Measurements from ENCODE around the gene TEX9.
A peak's percentile ranks its signal among the peaks of the same experiment; 100 is the strongest.
"Not testable (repeated sequence)": the region's sequence is repeated elsewhere in the genome, so short reads cannot be mapped to it uniquely, and the experiment has no call there.

Gene TEX9

DNA sequence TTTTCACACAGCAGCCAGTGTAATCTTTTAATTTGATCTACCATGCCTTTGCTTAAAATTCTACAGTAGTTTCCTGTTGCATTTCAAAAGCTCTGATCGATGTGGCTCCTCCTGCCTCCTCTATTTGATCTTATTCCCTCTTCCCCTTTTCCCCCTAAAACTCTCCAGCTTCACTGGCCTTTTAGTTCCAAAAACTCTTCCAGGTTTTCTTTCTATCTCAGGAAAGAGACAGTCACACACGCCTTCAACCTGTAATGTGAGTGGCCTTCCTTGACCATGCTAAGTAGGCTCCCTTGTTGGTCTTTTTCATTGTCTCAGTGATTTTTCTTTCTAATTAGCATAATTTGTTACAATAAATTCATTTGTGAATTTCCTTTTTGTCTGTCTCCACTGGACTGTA lies 985 bp downstream of the TEX9 start:
- no peak for DNase-seq

DNA sequence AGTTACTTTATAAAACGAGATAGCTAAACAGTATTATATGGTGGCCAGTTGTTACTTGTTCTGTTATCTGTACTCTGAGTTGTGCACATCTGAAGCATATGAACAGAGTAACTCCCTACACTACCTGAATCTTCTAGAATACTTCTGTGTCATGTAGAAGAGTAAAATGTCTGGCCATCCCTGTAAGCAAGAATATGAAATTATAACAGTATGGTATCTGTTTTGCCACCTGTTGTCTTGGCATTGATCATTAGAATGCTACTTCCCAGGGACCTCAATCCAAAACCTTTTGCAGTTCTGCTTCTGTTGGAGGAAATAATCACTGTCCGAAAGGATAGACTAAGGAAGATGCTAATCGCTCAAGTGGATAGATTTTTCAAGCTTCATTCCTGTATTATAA lies 1.9 kb downstream of the TEX9 start:
- DNase-seq = no peak

DNA sequence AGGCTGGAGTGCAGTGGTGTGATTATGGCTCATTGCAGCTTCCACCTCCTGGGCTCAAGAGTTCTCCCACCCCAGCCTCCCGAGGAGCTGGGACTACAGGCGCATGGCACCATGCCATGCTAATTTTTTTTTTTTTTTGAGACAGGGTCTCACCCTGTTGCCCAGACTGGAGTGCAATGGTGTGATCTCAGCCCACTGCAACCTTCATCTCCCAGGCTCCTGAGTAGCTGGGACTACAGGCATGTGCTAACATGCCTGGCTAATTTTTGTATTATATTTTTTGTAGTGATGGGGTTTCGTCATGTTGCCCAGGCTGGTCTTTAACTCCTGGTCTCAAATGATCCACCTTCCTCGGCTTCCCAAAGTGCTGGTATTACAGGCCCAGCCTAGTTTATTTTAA lies 4.0 kb downstream of the TEX9 start:
- no peak for DNase-seq

DNA sequence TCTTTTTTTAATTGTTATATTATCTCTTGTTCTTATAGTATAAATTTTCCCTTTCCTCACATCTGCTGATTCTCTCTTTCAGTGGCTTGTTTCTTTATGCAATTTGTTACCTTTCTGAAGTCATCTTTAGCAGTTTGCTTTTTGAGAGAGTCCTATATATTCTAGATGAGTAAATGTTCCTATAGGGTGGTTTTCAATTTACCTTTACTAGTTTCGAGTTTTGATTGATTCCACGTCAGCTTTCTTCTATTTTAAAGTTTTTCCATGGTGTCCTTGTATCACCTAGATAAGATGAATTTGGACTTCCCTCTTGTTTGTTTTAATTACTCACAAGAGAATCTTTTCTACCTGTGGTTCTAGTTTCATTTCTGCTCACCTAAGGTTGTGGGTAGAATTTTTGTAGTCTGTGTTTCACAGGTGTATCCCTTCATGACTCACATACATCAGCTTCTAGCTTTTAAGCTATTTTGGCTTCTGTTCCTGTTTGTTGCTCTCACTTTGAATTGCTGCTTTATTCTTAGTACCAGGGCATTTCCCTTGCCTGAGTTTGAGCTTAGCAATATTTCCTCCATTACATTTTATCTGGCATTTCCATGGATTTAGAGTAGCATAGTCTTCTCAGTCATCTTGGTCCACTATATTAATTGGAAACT lies 6.4 kb downstream of the TEX9 start:
- no peak for DNase-seq

DNA sequence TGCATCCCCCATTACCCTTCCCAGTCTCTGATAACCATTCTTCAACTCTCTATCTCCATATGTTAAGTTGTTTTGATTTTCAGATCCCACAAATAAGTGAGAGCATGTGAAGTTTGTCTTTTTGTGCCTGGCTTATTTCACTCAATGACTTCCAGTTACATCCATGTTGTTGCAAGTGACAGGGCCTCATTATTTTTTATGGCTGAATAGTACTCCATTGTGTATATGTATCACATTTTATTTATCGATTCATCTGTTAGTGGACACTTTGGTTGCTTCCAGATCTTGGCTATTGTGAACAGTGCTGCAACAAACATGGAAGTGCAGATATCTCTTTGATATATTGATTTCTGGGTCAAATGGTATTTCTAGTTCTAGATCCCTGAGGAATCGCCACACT lies 9.5 kb downstream of the TEX9 start:
- not testable (repeated sequence) for DNase-seq

DNA sequence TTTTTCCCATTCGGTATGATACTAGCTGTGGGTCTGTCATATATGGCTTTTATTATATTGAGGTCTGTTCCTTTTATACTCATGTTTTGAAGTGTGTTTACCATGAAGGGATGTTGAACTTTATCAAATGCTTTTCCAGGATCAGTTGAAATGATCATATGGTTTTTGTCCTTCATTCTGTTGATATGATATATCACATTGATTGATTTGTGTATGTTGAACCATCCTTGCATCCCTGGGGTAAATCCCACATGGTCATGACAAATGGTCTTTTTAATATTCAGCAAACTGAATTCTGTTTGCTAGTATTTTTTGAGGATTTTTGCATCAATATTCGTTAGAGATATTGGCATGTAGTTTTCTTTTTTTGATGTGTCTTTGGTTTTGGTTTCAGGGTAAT lies 12.6 kb downstream of the TEX9 start:
- DNase-seq = not testable (repeated sequence)

DNA sequence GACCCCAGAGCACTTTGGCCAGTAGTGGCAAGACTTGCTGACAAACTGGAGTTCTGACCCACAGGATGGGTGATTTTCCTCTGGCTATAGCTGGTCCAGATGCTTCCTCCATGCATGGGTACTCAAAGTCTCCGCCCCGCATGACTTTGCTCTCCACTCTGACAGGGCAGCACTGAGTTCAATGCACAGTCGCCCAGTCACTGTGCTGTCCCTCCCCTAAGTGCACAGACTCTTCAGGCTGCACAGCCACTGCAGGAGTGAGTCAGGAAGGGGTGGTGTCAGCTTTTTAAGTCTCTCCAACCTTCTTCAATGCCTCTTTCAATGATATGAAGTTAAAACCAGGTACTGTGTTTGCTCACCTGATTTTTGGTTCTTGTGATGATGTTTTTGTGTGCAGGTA lies 17.8 kb downstream of the TEX9 start:
- DNase-seq = no peak

DNA sequence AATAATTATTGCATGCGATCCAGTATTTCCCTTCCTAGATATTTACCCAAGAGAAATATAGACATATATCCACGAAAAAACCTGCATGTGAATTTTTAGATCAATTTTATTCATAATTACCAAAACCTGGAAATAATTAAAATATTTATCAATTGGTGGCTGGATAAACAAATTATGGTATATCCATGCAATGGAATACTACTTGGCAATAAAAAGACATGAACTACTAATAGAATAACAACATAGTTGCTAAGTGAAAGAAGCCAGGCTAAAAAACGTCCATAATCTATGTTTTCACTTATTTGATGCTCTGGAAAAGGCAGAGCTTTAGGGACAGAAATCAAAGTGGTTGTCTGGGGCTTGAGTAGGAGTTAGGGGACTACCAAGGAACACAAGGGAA lies 20.7 kb downstream of the TEX9 start:
- no peak for DNase-seq

DNA sequence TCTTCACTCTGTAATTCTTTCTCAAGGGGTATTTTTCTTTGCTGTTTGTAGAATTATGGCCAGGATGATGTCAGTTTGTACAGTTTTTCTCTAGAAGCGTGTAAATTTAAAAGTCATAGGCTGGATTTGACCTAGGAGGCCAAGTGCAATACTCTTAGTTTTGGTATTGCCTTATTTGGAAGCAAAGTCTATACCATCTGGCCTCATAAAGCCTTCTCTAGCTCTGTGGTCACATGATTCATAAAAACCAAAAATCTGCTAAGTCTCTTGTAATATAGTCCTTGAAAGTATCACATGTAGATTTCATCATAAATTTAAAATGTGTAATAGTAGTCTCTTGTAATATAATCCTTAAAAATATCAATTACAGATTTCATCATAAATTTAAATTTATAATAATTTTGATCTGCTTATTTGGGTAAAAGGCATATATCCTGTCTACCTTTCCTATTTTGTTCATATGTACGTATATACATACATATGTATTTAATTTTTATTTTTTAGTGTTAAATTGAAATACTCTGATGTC lies 25.6 kb downstream of the TEX9 start:
- peak; percentile 60 for DNase-seq

DNA sequence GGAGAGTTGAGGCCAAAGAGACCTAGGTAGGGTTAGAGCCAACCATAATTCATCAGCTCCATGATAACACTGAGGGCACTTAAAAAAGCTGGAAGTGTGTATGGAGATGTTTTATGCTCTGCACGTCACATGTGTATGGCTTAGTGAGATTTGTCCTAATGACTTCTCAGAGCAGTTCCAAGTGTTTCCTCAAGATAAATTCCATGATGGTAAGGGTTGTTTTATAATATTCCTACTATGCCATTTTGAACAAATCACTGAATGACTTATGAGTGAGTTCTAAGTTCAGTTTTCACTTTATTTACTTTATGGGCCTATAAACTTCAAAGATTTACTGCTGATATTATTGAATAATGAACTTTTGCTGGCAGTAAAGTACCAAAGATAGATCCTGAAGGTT lies 28.1 kb downstream of the TEX9 start:
- DNase-seq = no peak

DNA sequence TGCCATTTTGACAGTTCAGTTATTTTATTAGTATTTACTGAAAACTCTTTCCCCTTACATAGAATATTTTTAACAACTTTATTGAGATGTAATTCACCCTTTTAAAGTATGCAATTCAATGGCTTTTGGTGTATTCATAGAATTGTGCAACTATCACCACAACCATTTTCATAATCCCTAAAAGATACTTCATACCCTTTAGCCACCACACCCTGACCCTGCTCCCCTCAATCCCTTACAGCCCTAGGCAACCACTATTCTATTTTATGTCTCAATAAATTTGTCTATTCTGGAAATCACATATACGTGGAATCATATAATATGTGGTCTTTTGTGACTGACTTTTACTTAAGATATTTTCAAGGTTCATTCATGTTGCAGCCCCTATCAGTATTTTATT lies 29.7 kb downstream of the TEX9 start:
- no peak for DNase-seq

DNA sequence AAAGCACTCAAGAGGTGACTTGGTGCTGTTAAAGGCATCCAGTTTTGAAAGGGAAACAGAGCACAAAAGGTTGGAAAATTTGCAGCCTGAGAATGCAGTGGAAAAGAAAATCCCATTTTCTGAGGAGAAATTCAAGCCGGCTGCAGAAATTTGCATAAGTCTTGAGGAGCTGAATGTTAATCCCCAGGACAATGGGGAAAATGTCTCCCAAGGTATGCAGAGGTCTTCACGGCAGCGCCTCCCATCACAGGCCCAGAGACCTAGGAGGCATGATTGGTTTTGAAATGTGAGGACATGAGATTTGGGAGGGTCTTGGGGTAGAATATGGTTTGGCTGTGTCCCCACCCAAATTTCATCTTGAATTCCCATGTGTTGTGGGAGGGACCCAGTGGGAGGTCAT lies 32.1 kb downstream of the TEX9 start:
- DNase-seq = not testable (repeated sequence)

DNA sequence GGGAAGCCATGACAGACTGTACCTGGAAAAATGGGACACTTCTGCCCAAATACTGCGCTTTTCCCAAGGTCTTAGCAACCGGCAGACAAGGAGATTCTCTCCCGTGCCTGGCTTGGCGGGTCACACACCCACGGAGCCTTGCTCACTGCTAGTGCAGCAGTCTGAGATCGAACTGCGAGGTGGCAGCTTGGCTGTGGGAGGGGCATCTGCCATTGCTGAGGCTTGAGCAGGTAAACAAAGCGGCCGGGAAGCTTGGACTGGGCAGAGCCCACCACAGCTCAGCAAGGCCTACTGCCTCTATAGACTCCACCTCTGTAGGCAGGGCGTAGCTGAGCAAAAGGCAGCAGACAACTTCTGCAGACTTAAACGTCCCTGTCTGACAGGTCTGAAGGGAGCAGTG lies 34.0 kb downstream of the TEX9 start:
- not testable (repeated sequence) for DNase-seq

DNA sequence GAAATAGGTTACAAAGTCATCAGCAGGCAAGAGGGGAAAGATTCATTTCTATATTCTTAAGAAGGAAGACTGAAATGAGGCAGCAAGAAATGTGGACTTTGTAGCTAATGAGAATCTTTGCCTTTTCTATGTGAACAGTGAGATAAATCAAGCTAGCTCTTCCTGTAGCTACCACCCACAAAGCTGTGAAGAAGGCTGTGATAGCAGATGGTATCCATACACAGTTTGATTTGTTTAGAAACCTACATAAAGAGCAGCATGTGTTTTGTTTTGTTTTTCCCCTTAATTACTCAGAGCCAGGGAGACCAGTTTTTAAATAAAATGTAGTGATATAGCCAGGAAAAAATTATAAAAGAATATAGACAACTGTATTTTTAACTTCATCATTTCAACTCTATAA lies 45.5 kb downstream of the TEX9 start:
- no peak for DNase-seq

DNA sequence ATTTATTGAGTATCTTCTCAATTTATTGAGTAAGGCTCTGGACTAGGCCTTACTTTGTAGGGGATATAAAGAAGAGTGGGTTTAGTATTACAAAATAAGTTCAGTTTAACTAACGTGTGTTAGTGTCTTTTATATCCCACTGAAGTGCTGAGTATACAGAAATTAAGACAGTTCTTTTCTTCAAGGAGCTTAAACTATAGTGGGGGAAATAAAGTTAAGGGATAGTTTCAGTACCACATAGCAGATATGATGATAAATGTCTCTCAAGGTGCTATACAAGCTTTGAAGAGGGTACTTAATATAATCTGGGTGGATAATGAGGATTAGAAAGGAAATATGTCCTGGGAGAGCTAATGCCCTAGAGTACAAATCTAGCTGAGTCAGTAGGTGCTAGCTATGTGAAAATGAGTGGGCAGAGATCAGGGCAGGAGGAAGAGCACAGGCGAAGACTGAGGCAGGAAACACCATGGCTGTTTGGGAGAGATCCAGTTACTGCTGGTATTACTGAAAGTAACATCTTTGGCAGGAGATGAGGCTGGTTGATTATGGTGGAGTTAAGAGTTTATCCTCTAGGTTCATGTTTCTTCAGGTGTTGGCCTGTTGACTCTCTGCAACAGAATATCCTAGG lies 46.0 kb downstream of the TEX9 start:
- no peak for DNase-seq

DNA sequence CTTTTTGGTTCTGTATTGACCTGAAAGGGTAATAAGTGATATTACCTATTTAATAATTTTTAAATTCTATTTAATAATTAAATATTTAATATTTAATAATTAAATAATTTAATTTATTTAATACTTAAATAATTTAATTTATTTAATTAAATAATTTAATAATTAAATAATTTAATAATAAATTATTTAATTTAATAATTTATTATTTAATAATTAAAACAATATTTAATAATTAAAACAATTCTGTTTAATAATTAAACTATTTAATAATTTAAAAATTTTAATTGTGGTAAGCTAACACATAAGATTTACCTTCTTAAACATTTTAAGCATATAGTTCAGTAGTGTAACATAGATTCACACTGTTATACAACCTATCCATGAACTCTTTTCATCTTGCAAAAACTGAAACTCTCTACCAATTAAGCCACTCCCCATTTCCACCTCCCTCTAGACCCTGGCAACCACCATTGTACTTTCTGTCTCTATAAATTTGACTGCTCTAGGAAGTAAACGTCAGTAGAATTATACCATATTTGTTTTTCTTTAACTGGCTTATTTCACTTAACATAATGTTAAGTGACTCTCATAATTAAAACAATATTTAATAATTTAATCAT lies 48.0 kb downstream of the TEX9 start:
- DNase-seq = not testable (repeated sequence)

DNA sequence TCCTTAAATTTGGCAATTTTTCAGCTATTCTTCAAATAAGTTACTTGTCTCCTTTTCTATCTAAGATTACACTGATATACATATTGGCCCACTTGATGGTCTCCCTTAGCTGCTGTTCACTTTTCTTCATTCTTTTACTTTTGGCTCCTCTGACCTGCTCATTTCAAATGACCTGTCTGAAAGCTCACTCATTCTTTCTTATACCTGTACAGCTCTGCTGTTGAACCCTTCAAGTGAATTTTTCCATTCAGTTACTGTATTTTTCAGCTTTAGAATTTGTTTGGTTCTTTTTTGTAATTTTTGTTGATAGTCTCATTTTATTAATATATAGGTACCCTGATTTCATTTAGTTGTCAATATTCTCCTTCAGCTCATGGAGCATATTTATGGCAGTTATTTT lies 60.0 kb downstream of the TEX9 start:
- DNase-seq = no peak

DNA sequence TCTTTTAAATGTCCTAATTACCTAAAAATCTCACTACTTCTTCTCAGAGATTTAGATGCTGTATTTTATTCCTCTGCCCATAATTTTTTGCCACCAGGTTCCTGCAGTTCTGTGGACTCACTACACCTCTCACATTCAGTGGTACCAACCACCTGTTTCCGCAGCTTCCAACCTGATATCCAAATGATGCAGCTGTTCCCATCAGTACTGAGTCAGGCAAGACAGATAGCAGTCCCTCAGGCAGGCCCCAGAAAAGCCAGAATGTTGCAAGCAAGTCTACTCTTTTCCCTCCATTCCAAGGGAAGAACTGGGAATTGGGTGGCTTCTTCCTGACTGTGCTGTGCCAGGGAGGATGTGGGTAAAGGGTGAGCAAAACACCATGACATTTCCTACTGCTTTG lies 60.8 kb downstream of the TEX9 start:
- no peak for DNase-seq

DNA sequence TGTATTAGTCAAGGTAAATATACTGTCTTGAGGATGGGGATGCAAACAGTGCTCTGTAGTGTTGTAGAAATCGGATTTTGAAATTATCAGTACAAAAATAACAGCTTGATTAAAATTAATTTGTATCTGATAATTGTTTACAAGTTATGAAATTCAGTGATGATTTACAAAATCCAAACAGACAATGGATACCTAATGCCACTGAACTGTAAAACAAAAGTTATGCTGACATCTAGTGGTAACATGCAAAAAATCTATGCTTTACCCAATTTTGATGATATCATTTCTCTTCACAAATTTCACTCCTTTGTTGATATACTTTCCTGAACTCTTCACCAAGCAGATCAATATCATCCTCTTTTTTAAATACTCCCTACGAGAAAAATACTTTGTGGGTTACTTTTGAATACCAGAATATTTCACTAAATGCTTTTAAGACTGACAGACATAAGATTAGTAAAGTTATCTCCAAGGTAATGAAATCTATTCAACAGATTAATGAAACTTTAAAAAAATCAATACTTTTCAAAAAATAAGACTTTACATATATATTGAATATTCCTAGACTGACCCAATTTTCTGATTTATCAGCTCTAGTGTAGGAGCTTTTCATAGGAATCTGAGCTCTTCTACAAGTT lies 63.7 kb downstream of the TEX9 start:
- peak; percentile 37 for DNase-seq

DNA sequence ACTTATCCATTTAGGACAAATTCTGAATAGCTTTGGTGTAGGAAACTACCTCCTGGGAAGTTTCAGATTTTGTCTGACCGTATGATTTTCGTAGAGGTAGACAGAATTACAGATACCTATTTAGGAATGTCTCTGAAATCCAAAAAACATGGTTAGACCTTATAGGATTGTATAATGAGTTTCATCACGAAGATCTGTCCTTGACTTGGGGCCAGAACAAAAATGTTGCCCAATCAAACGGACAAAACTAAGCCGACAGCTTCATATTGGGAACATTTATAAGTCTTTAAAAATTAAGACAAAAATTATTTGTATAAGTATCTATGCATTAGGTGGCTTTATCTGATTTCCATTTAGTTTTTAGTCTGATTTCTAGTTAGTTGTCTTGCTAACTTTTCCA lies 67.1 kb downstream of the TEX9 start:
- DNase-seq = no peak

DNA sequence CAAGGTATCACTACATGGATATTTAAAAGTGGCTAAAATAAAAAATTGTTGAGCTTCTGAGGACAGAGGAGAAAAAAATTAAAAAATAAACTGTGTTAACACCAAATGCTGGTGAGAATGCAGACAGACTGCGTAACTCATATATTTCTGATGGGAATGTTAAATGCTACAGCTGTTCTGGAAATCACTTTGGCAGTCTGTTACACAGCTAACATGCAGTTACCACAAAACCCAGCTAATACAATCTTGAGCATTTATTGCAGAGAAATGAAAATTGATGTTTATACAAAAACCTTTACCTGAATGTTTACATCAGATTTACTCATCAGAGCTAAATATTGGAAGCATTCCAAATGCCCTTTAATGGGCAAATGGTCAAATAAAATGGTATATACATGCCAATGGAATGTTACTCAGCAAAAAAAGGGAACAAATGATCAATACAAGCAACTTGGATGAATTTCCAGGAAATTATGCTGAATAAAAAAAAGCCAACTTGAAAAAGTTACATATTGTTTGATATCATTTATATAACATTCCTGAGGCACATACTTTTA lies 75.1 kb downstream of the TEX9 start:
- DNase-seq = no peak

DNA sequence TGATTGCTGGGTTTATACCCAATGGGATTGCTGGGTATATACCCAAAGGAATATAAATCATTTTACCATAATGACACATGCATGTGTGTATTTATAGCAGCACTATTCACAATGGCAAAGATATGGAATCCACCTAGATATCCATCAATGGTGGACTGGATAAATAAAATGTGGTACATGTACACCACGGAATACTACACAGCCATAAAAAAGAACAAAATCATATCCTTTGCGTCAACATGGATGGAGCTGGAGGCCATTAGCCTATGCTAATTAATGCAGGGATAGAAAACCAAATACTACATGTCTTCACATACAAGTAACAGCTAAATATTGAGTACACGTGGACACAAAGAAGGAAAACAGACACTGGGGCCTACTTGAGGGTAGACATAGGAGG lies 77.1 kb downstream of the TEX9 start:
- no peak for DNase-seq

DNA sequence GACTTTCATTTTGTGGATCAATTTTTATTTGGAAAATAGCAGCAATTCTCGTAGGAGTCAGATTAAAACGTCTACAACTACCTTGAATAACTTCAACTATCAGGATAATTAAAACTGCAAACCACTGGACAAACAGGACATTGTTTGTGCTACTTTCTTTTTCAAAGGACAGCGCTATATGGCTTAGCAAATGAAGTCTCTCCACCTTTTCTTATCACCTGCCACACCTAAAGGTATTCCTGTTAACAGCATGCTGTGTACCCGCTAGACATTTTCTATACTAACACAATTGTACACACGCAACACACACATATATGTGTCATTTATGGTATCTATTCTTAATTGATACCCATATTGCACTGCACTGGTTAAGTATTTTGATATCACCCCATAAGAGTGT lies 80.5 kb downstream of the TEX9 start:
- DNase-seq = no peak

All from fibroblast of skin of scalp (primary cell).